ENCODE measurements around the gene FAM184A. TPM values are rescaled to one million over a fixed set of nuclear protein-coding genes. Genes with fewer than 3 reads are reported as not detected.
A peak's percentile ranks its signal among the peaks of the same experiment; 100 is the strongest.

FAM184A gene
- polyA plus RNA-seq, 1 donor (not counting 4 experiments of a cell fraction or from before 2014, with no cell fraction given), result 0.20 TPM

DNA sequence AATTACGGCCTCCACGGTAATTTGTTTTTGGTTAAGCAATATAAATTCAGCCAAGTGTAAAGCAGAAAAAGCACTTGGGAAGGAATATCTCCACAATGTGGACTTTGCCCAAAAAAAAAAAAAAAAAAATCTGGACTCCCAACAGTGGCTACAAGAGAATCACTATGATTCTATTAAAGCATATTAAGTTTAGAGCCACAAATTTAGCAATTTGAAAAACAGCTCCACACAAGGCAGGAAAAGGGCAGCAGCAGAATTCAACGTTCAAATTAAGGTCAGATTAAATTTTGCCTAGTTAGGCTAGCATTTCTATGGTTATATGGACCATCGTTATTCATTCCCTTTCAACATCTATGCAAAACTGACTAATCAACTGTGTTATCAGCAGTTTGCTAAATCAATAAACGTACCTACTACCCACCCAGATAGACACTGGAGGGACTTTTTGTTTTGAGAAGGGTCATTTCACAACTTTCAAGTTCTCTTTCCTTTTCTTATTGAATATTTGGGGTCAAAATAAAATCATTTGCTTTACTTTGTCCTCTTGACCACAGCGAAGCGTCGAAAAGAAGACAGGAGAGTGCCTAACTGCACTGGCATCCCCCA, 144.5 kb downstream of the FAM184A start:
- Histone ChIP-seq H3K4me3 (ENCODE audit: control insufficient read depth in 2 of 3, extremely low read depth in 1 of 3, insufficient read depth in 2 of 3, low read depth in 1 of 3, low read length in 3 of 3) (peak overlapping the region; percentile 69 to 94 (median 92)), H4K20me1 (ENCODE audit: control insufficient read depth, extremely low read depth, insufficient read depth, low read length) (no peaks in the 10 kb centered on the region), H3K9ac (ENCODE audit: control insufficient read depth, extremely low read depth, insufficient read depth, low read length) (no peak overlapping the region), H3K9me3 (ENCODE audit: control insufficient read depth, low read depth, low read length) (no peaks in the 10 kb centered on the region), H3K4me1 (ENCODE audit: control insufficient read depth, extremely low read depth, insufficient read depth, low read length) (peaks cover 5% of the 10 kb centered on the region), H2AFZ (ENCODE audit: control insufficient read depth, low read length) (no peak overlapping the region), H3K79me2 (ENCODE audit: control insufficient read depth, insufficient read depth, low read length) (peaks cover 5% of the 10 kb centered on the region), H3K4me2 (ENCODE audit: control insufficient read depth, extremely low read depth, insufficient read depth, low read depth, low read length) (peak overlapping the region; percentile 68), H3K27ac (ENCODE audit: control insufficient read depth, insufficient read depth, low read length) (no peak overlapping the region), H3K27me3 (ENCODE audit: control insufficient read depth, extremely low read depth, insufficient read depth, low read length) (no peaks in the 10 kb centered on the region), H3K9me1 (ENCODE audit: control insufficient read depth, extremely low read depth, insufficient read depth, low read length) (no peaks in the 10 kb centered on the region), H3K36me3 (ENCODE audit: control insufficient read depth in 2 of 2, extremely low read depth in 1 of 2, insufficient read depth in 2 of 2, low read length in 2 of 2) (peaks cover 2 to 4% of the 10 kb centered on the region in 2 experiments)
- TF ChIP-seq, protein P1, sequence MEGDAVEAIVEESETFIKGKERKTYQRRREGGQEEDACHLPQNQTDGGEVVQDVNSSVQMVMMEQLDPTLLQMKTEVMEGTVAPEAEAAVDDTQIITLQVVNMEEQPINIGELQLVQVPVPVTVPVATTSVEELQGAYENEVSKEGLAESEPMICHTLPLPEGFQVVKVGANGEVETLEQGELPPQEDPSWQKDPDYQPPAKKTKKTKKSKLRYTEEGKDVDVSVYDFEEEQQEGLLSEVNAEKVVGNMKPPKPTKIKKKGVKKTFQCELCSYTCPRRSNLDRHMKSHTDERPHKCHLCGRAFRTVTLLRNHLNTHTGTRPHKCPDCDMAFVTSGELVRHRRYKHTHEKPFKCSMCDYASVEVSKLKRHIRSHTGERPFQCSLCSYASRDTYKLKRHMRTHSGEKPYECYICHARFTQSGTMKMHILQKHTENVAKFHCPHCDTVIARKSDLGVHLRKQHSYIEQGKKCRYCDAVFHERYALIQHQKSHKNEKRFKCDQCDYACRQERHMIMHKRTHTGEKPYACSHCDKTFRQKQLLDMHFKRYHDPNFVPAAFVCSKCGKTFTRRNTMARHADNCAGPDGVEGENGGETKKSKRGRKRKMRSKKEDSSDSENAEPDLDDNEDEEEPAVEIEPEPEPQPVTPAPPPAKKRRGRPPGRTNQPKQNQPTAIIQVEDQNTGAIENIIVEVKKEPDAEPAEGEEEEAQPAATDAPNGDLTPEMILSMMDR (optimal IDR thresholded peaks at IDR 0.05 in 1 of 3, IDR thresholded peaks at IDR 0.05 in 1 of 3, conservative IDR thresholded peaks at IDR 0.05 in 1 of 3; ENCODE audit: extremely low read depth in 1 of 3, insufficient read depth in 2 of 3, low read length in 3 of 3), result no peak
- TF ChIP-seq EZH2 (IDR thresholded peaks at IDR 0.05; ENCODE audit: low read length), result no peak
- dilution Hi-C loops (cut with MboI; ENCODE audit: extremely low pct_ligation_motif_present, low sequenced_read_pairs), result no loop called here
- DNase-seq (ENCODE audit: low read depth, low spot score), result no peak
- no peak for FAIRE-seq

DNA sequence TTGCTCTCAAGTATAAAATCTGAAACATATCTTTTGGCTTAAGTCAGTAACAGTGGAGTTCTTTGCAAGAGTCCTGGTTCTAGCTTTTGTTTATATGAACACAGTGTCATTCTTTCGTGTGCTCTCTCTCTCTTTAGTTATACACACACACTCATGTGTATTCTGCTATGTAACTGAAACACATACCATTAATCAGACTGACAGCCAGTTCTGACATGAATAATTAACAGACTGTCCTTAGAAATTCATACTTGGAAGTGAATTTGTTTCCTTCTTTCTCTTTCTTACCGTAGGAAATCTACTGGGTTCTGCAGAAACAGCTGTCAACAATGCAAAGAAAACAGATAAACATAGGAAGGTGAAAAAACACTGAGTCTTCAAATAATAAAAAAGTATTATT, 146.0 kb downstream of the FAM184A start:
- no peak overlapping the region for H2AFZ ChIP-seq (ENCODE audit: control insufficient read depth, low read length)
- no peak overlapping the region for H3K4me2 ChIP-seq (ENCODE audit: control insufficient read depth, extremely low read depth, insufficient read depth, low read depth, low read length)
- dilution Hi-C loops (cut with MboI; ENCODE audit: extremely low pct_ligation_motif_present, low sequenced_read_pairs), result no loop called here
- no peaks in the 10 kb centered on the region for H3K9me3 ChIP-seq (ENCODE audit: control insufficient read depth, low read depth, low read length)
- TF ChIP-seq, protein P1 (optimal IDR thresholded peaks at IDR 0.05 in 1 of 3, IDR thresholded peaks at IDR 0.05 in 1 of 3, conservative IDR thresholded peaks at IDR 0.05 in 1 of 3; ENCODE audit: extremely low read depth in 1 of 3, insufficient read depth in 2 of 3, low read length in 3 of 3), result no peak
- TF ChIP-seq EZH2 (IDR thresholded peaks at IDR 0.05; ENCODE audit: low read length), result no peak
- no peaks in the 10 kb centered on the region for H4K20me1 ChIP-seq (ENCODE audit: control insufficient read depth, extremely low read depth, insufficient read depth, low read length)
- H3K36me3 ChIP-seq (ENCODE audit: control insufficient read depth in 2 of 2, extremely low read depth in 1 of 2, insufficient read depth in 2 of 2, low read length in 2 of 2), result peaks cover 2 to 4% of the 10 kb centered on the region in 2 experiments
- H3K9me1 ChIP-seq (ENCODE audit: control insufficient read depth, extremely low read depth, insufficient read depth, low read length), result no peaks in the 10 kb centered on the region
- H3K27me3 ChIP-seq (ENCODE audit: control insufficient read depth, extremely low read depth, insufficient read depth, low read length), result no peaks in the 10 kb centered on the region
- no peak for DNase-seq (ENCODE audit: low read depth, low spot score)
- H3K4me1 ChIP-seq (ENCODE audit: control insufficient read depth, extremely low read depth, insufficient read depth, low read length), result peaks cover 5% of the 10 kb centered on the region
- no peak for FAIRE-seq
- H3K9ac ChIP-seq (ENCODE audit: control insufficient read depth, extremely low read depth, insufficient read depth, low read length), result no peak overlapping the region
- H3K79me2 ChIP-seq (ENCODE audit: control insufficient read depth, insufficient read depth, low read length), result peaks cover 5% of the 10 kb centered on the region
- no peak overlapping the region for H3K27ac ChIP-seq (ENCODE audit: control insufficient read depth, insufficient read depth, low read length)
- no peak overlapping the region for H3K4me3 ChIP-seq (ENCODE audit: control insufficient read depth in 2 of 3, extremely low read depth in 1 of 3, insufficient read depth in 2 of 3, low read depth in 1 of 3, low read length in 3 of 3)

Measured in keratinocyte (primary cell).